Osteocyte (in vitro differentiated cells): ENCODE data around the gene TCF15. TPM values are rescaled to one million over a fixed set of nuclear protein-coding genes. Genes with fewer than 3 reads are reported as not detected.
A peak's percentile ranks its signal among the peaks of the same experiment; 100 is the strongest.

Experiments
- DNase-seq: peaks from one replicate; pipeline ENCODE4 v3.0.0; 2021; ENCODE audit warnings: mixed read lengths; ENCODE audit not compliant: unreplicated experiment; ENCODE audit errors: extremely low spot score
- H3K27ac Mint-ChIP-seq: one replicate; pipeline ENCODE4 v1.8.0; 2021; ENCODE audit warnings: mild to moderate bottlenecking, mixed read lengths; ENCODE audit not compliant: unreplicated experiment
- H3K27me3 Mint-ChIP-seq: one replicate; pipeline ENCODE4 v1.8.0; 2021; ENCODE audit warnings: mixed read lengths; ENCODE audit not compliant: unreplicated experiment
- H3K36me3 Mint-ChIP-seq: one replicate; pipeline ENCODE4 v1.8.0; 2021; ENCODE audit warnings: mixed read lengths; ENCODE audit not compliant: unreplicated experiment
- H3K4me1 Mint-ChIP-seq: one replicate; pipeline ENCODE4 v1.8.0; 2021; ENCODE audit warnings: mixed read lengths; ENCODE audit not compliant: unreplicated experiment
- H3K4me3 Mint-ChIP-seq: one replicate; pipeline ENCODE4 v1.8.0; 2021; ENCODE audit warnings: mild to moderate bottlenecking, moderate library complexity, mixed read lengths; ENCODE audit not compliant: unreplicated experiment
- H3K9me3 Mint-ChIP-seq: one replicate; pipeline ENCODE4 v1.8.0; 2021; ENCODE audit warnings: mixed read lengths; ENCODE audit not compliant: unreplicated experiment
- CTCF ChIP-seq: fragments of 200-600 bp; sonication (generic); IDR thresholded peaks from 2 replicates; pipeline ENCODE4 v1.5.0; 2021; ENCODE audit warnings: antibody characterized with exemption, mild to moderate bottlenecking, moderate library complexity
- total RNA-seq: library from RNA; stranded (reverse); gene quantifications from 2 replicates; pipeline ENCODE4 v1.2.1, GENCODE V29; 2021

TCF15 gene
- total RNA-seq, 1 donor from 2014 or later: not detected

GRCh38 chr20:654417-654750, 44.3 kb upstream of the TCF15 start:
- H3K36me3 Mint-ChIP-seq: peaks cover 10% of the 10 kb centered on the region
- H3K27me3 Mint-ChIP-seq: peaks cover 12% of the 10 kb centered on the region
- TF ChIP-seq CTCF: no peak
- H3K4me3 Mint-ChIP-seq: peak overlapping the region; percentile 73
- no peaks in the 10 kb centered on the region for H3K9me3 Mint-ChIP-seq
- no peak for DNase-seq
- peak overlapping the region; percentile 25 for H3K27ac Mint-ChIP-seq
- peaks cover 32% of the 10 kb centered on the region for H3K4me1 Mint-ChIP-seq

- H3K9me3 Mint-ChIP-seq: no peaks in the 10 kb centered on the region
- no peak for DNase-seq
- TF ChIP-seq CTCF: no peak
- peaks cover 30% of the 10 kb centered on the region for H3K4me1 Mint-ChIP-seq
- peaks cover 14% of the 10 kb centered on the region for H3K36me3 Mint-ChIP-seq
- H3K27ac Mint-ChIP-seq: peak overlapping the region; percentile 77
- H3K27me3 Mint-ChIP-seq: peaks cover 12% of the 10 kb centered on the region
- peak overlapping the region; percentile 73 for H3K4me3 Mint-ChIP-seq
Observed at GRCh38 chr20:653590-654416, 43.7 kb upstream of the TCF15 start.

GRCh38 chr20:653110-653589, 43.0 kb upstream of the TCF15 start, which contains the start of gene SRXN1:
Gene SRXN1 (minus strand): TSS chr20:653200. CDS start chr20:653185, 15 bp downstream.
- DNase-seq: peak; percentile 95
- Mint-ChIP-seq H3K4me1 (peaks cover 23% of the 10 kb centered on the region), H3K36me3 (peaks cover 19% of the 10 kb centered on the region), H3K27ac (peak within 1 kb of the TSS; percentile 77), H3K27me3 (peaks cover 7% of the 10 kb centered on the region), H3K9me3 (no peaks in the 10 kb centered on the region), H3K4me3 (peak within 1 kb of the TSS; percentile 75)
- peak; percentile 73 for TF ChIP-seq CTCF

- Mint-ChIP-seq H3K36me3 (peaks cover 23% of the 10 kb centered on the region), H3K9me3 (no peaks in the 10 kb centered on the region), H3K27ac (peak overlapping the region; percentile 72), H3K4me1 (peaks cover 20% of the 10 kb centered on the region), H3K27me3 (peaks cover 2% of the 10 kb centered on the region), H3K4me3 (peak overlapping the region; percentile 75)
- DNase-seq: no peak
- no peak for TF ChIP-seq CTCF
Observed at GRCh38 chr20:652615-653109, 42.6 kb upstream of the TCF15 start.
